Prostate gland (tissue), 2 donors: ENCODE measurements around the gene CFAP221. TPM values are rescaled to one million over a fixed set of nuclear protein-coding genes. Genes with fewer than 3 reads are reported as not detected.

ENCODE experiments used
- DNase-seq: peaks from one replicate; pipeline ENCODE4 v3.0.0-alpha.2; 2019; ENCODE audit warnings: low spot score
- H3K27ac ChIP-seq, 2 donors: fragments of 200-600 bp; sonication (generic); 2 replicates each; pipeline ENCODE4 v1.5.1; 2017 to 2019
- H3K27me3 ChIP-seq: fragments of 200-600 bp; sonication (generic); replicated peaks from 2 replicates; pipeline ENCODE4 v1.5.1; 2019; ENCODE audit not compliant: insufficient read depth
- H3K36me3 ChIP-seq, 2 donors: fragments of 200-600 bp; sonication (generic); 1 replicate in 1 of 2; 2 replicates in 1 of 2; pipeline versions ENCODE4 v1.5.1 to v1.8.1; 2017 to 2019
- H3K4me1 ChIP-seq: fragments of 200-600 bp; sonication (generic); replicated peaks from 2 replicates; pipeline ENCODE4 v1.5.1; 2019
- H3K4me3 ChIP-seq, 2 donors: fragments of 200-600 bp; sonication (generic); 2 replicates each; pipeline ENCODE4 v1.5.1; 2017 to 2019
- H3K9me3 ChIP-seq: fragments of 200-600 bp; sonication (generic); 2 replicates; pipeline ENCODE4 v1.5.1; 2017
- POLR2A ChIP-seq: fragments of 450-650 bp; IDR thresholded peaks from one replicate; pipeline ENCODE4 v1.6.1; 2016; ENCODE audit warnings: antibody characterized with exemption, mild to moderate bottlenecking
- POLR2AphosphoS5 ChIP-seq: sonication (generic); formaldehyde crosslinking; IDR thresholded peaks from one replicate; pipeline ENCODE4 v1.6.1; 2017; ENCODE audit warnings: antibody characterized with exemption
- WGBS: methylation state at CpG from one replicate; pipeline ENCODE4 v1.1.5; 2018; 5-methylcytosine and 5-hydroxymethylcytosine counted together
- intact Hi-C: fragments of 100-400 bp; cut with DNase I; formaldehyde crosslinking; loops from one replicate; pipeline ENCODE4 v1.14.2; 2022
- total RNA-seq, 2 donors: library from RNA; depleted of rRNA; stranded (reverse); fragments of >200 nt; gene quantifications; one replicate each; pipeline ENCODE4 v1.1.0, GENCODE V29; 2016
- TF ChIP-seq, protein P1 (sequence below), 4 experiments: fragments of 200-600 bp in 2 of 4; fragments of 450-650 bp in 2 of 4; sonication (generic) in 2 of 4; IDR thresholded peaks; 1 replicate in 3 of 4; 2 replicates in 1 of 4; pipeline ENCODE4 v1.5.1; 2016 to 2019; ENCODE audit warnings: antibody characterized with exemption in 4 of 4, mild to moderate bottlenecking in 2 of 4, moderate library complexity in 2 of 4

The CFAP221 gene
- total RNA-seq, 2 donors from 2014 or later: 18.3 TPM; not detected in 1

- H3K27me3 ChIP-seq: no peaks in the 10 kb centered on the region
- no peak overlapping the region for H3K27ac ChIP-seq
- no peaks in the 10 kb centered on the region for H3K9me3 ChIP-seq
- no peak for DNase-seq
- 68% methylated on average over 3 of the region's 3 CpGs for WGBS
- TF ChIP-seq POLR2AphosphoS5 (no peak), POLR2A (no peak)
- TF ChIP-seq, protein P1, sequence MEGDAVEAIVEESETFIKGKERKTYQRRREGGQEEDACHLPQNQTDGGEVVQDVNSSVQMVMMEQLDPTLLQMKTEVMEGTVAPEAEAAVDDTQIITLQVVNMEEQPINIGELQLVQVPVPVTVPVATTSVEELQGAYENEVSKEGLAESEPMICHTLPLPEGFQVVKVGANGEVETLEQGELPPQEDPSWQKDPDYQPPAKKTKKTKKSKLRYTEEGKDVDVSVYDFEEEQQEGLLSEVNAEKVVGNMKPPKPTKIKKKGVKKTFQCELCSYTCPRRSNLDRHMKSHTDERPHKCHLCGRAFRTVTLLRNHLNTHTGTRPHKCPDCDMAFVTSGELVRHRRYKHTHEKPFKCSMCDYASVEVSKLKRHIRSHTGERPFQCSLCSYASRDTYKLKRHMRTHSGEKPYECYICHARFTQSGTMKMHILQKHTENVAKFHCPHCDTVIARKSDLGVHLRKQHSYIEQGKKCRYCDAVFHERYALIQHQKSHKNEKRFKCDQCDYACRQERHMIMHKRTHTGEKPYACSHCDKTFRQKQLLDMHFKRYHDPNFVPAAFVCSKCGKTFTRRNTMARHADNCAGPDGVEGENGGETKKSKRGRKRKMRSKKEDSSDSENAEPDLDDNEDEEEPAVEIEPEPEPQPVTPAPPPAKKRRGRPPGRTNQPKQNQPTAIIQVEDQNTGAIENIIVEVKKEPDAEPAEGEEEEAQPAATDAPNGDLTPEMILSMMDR (IDR thresholded peaks at IDR 0.05): no peak
- intact Hi-C loops: no loop called here
- H3K36me3 ChIP-seq: peaks cover 0 to 3% of the 10 kb centered on the region in 2 donors
- H3K4me1 ChIP-seq: no peaks in the 10 kb centered on the region
- no peak overlapping the region for H3K4me3 ChIP-seq
Observed at GRCh38 chr2:119684518-119684917, 140.3 kb downstream of the CFAP221 start.

GRCh38 chr2:119688616-119689015 lies 144.4 kb downstream of the CFAP221 start:
- H3K36me3 ChIP-seq: peaks cover 0 to 3% of the 10 kb centered on the region in 2 donors
- no peaks in the 10 kb centered on the region for H3K27me3 ChIP-seq
- WGBS: 93% methylated on average over 12 of the region's 12 CpGs
- no peaks in the 10 kb centered on the region for H3K4me1 ChIP-seq
- TF ChIP-seq POLR2A: no peak
- TF ChIP-seq POLR2AphosphoS5: no peak
- TF ChIP-seq, protein P1 (IDR thresholded peaks at IDR 0.05): no peak
- no peak overlapping the region for H3K4me3 ChIP-seq
- intact Hi-C loops: no loop called here
- no peak overlapping the region for H3K27ac ChIP-seq
- DNase-seq: no peak
- H3K9me3 ChIP-seq: no peaks in the 10 kb centered on the region

DNA sequence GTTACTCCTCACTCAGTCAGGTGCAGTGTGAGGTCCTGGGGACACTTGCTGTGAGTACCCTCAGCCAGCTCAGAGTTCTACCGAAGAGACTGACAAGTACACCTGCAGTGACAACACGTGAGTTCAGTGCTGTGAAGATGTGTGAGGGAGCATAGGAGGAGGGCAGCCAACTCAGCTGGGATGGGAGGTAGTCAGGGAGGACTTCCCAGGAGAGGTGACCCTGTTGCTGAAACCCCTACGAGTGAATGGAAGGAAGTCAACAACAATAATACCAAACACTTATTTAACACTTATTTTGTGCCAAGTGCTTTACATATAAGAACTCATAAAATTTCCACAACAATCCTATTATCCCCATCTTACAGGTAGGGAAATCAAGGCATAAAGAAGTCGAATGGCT lies 145.0 kb downstream of the CFAP221 start:
- Histone ChIP-seq H3K4me3 (no peak overlapping the region), H3K9me3 (no peaks in the 10 kb centered on the region), H3K4me1 (no peaks in the 10 kb centered on the region), H3K27me3 (no peaks in the 10 kb centered on the region), H3K36me3 (peaks cover 0 to 3% of the 10 kb centered on the region in 2 donors), H3K27ac (no peak overlapping the region)
- TF ChIP-seq, protein P1 (IDR thresholded peaks at IDR 0.05): no peak
- no peak for TF ChIP-seq POLR2AphosphoS5
- no peak for TF ChIP-seq POLR2A
- no peak for DNase-seq
- 95% methylated on average over 4 of the region's 4 CpGs for WGBS
- intact Hi-C loops: no loop called here

DNA sequence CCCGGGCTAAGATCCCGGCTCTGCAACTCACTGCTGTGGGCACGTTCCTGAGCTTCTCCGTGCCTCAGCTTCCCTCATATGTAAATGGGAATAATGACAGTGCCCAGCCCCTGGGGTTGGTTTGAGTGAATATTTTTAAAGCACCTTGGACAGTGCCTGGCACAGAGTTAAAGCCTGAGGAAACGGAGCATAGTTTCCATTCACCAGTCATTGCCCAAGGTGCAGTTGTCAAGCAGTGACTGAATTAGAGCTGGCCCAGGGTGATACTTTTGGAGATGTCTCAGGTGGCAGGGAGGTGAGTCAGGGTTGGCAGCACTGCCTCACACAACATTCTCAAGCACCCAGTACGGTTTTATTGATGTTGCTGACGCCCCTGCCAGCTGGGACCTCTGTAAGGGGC lies 146.9 kb downstream of the CFAP221 start:
- H3K27ac ChIP-seq: no peak overlapping the region
- intact Hi-C loops: no loop called here
- no peaks in the 10 kb centered on the region for H3K9me3 ChIP-seq
- WGBS: 55% methylated on average over 7 of the region's 7 CpGs
- H3K4me1 ChIP-seq: peaks cover 6% of the 10 kb centered on the region
- no peak for DNase-seq
- no peak overlapping the region for H3K4me3 ChIP-seq
- peaks cover 0 to 3% of the 10 kb centered on the region in 2 donors for H3K36me3 ChIP-seq
- H3K27me3 ChIP-seq: no peaks in the 10 kb centered on the region
- TF ChIP-seq POLR2AphosphoS5 (no peak), POLR2A (no peak)
- TF ChIP-seq, protein P1 (IDR thresholded peaks at IDR 0.05): no peak

DNA sequence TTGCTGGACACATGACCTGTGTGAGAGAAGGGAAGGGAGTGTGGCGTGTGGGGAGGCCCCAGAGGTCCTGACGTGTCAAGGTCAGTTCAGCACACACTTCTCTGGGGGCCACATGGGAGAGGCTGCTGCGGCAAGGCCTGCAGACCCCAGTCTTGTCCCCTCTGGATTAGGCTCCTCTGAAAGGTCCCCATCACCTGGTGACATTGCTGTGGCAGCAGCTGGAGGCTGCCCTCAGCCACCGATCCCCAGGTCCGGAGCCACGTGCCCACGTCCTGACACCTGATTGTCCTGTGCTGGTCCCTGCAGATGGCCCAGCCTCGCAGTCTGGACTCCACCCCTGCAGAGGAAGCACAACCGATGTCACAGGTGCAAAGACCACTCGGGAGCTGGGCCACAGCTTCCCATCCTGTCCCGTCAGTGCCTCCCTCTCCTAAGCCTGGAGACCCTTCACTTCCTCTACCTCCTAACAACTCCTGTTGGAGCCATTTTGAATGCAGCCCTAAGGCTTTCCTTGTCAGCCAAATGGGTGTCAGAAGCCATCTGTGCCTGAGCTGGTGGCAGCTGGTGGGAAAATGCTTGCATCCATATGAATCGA lies 147.5 kb downstream of the CFAP221 start:
- intact Hi-C loops: no loop called here
- H3K27ac ChIP-seq: no peak overlapping the region
- TF ChIP-seq, protein P1 (IDR thresholded peaks at IDR 0.05): no peak
- TF ChIP-seq POLR2AphosphoS5: no peak
- no peak for TF ChIP-seq POLR2A
- no peaks in the 10 kb centered on the region for H3K27me3 ChIP-seq
- peaks cover 0 to 3% of the 10 kb centered on the region in 2 donors for H3K36me3 ChIP-seq
- DNase-seq: no peak
- WGBS: 89% methylated on average over 12 of the region's 12 CpGs
- H3K4me3 ChIP-seq: no peak overlapping the region
- no peaks in the 10 kb centered on the region for H3K9me3 ChIP-seq
- H3K4me1 ChIP-seq: peaks cover 6% of the 10 kb centered on the region
